Neural crest cell (in vitro differentiated cells): Measurements from ENCODE around the gene GLS. TPM values are rescaled to one million over a fixed set of nuclear protein-coding genes. Genes with fewer than 3 reads are reported as not detected.

Experiments used
- DNase-seq: peaks from one replicate; pipeline ENCODE4 v3.0.0; 2021; ENCODE audit warnings: low read depth, mixed read lengths, low spot score
- H3K27ac Mint-ChIP-seq: one replicate; pipeline ENCODE4 v1.8.0; 2021; ENCODE audit warnings: mild to moderate bottlenecking, mixed read lengths; ENCODE audit not compliant: unreplicated experiment
- H3K27me3 Mint-ChIP-seq: 2 replicates; pipeline ENCODE4 v1.8.0; 2021; ENCODE audit warnings: low read depth, mild to moderate bottlenecking, mixed read lengths
- H3K36me3 Mint-ChIP-seq: 2 replicates; pipeline ENCODE4 v1.8.0; 2021; ENCODE audit warnings: low read depth, mild to moderate bottlenecking, mixed read lengths
- H3K4me1 Mint-ChIP-seq: 2 replicates; pipeline ENCODE4 v1.8.0; 2021; ENCODE audit warnings: mixed read lengths
- H3K4me3 Mint-ChIP-seq: one replicate; pipeline ENCODE4 v1.8.0; 2021; ENCODE audit warnings: mild to moderate bottlenecking, mixed read lengths
- H3K9me3 Mint-ChIP-seq: 2 replicates; pipeline ENCODE4 v1.8.0; 2021; ENCODE audit warnings: mixed read lengths
- CTCF ChIP-seq: fragments of 200-600 bp; sonication (generic); conservative IDR thresholded peaks from 2 replicates; pipeline ENCODE4 v1.5.0; 2021; ENCODE audit warnings: antibody characterized with exemption, mild to moderate bottlenecking
- total RNA-seq: library from RNA; stranded (reverse); gene quantifications from 2 replicates; pipeline ENCODE4 v1.2.1, GENCODE V29; 2021

The GLS gene
- total RNA-seq, 1 donor from 2014 or later: 85.6 TPM

DNA sequence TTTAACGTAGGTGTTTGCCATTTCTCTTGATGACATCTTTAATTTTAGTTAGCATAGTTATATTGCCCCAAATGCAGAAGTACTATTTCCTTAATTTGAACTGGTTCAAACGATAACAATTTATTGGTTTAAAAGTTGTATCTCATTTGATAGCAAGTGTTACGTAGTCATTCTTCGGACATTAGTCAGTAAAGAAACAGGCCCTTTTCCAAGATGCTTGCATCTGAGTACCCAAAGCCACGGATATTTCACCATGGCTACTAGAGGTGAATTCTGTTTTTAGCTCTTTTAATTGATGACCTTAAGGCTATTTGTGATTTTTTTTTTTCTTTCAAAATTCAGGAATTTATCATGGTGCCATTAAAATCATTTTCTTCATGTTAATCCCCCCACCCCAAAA lies 32.1 kb downstream of the GLS start:
- TF ChIP-seq CTCF: no peak
- Mint-ChIP-seq H3K4me3 (no peak overlapping the region), H3K36me3 (peaks cover 18% of the 10 kb centered on the region), H3K4me1 (no peaks in the 10 kb centered on the region), H3K9me3 (no peaks in the 10 kb centered on the region), H3K27me3 (no peaks in the 10 kb centered on the region), H3K27ac (no peak overlapping the region)
- no peak for DNase-seq

DNA sequence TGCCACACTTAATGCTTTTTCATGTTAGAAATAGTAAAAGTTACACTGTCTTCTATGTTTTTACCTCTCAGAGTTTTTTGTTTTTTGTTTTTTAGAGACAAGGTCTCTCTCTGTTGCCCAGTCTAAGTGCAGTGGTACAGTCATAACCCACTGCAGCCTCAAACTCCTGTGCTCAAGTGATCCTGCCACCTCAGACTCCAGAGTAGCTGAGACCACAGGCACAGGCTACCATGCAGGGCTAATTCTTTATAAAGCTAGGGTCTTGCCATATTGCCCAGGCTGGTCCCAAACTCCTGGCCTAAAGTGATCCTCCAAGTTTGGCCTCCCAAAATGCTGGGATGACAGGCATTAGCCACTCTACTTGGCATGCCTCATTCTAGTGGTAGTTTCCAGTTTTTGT lies 33.1 kb downstream of the GLS start:
- Mint-ChIP-seq H3K27me3 (no peaks in the 10 kb centered on the region), H3K9me3 (no peaks in the 10 kb centered on the region), H3K27ac (no peak overlapping the region), H3K4me3 (no peak overlapping the region), H3K4me1 (no peaks in the 10 kb centered on the region), H3K36me3 (peaks cover 20% of the 10 kb centered on the region)
- TF ChIP-seq CTCF: no peak
- DNase-seq: no peak

- Mint-ChIP-seq H3K27ac (no peak overlapping the region), H3K4me3 (no peak overlapping the region), H3K36me3 (peaks cover 20% of the 10 kb centered on the region)
These were observed 36.2 kb downstream of the GLS start for GRCh38 chr2:190916829-190917228.

GRCh38 chr2:190920085-190920484 lies 39.5 kb downstream of the GLS start:
- no peak for DNase-seq
- no peak overlapping the region for H3K4me3 Mint-ChIP-seq
- no peak for TF ChIP-seq CTCF
- H3K4me1 Mint-ChIP-seq: no peaks in the 10 kb centered on the region
- no peaks in the 10 kb centered on the region for H3K9me3 Mint-ChIP-seq
- H3K27ac Mint-ChIP-seq: no peak overlapping the region
- no peaks in the 10 kb centered on the region for H3K27me3 Mint-ChIP-seq
- H3K36me3 Mint-ChIP-seq: peaks cover 32% of the 10 kb centered on the region

More at GRCh38 chr2:190916829-190917228, 36.2 kb downstream of the GLS start:
- no peak for DNase-seq
- H3K9me3 Mint-ChIP-seq: no peaks in the 10 kb centered on the region
- H3K27me3 Mint-ChIP-seq: no peaks in the 10 kb centered on the region
- no peak for TF ChIP-seq CTCF
- H3K4me1 Mint-ChIP-seq: no peaks in the 10 kb centered on the region

- DNase-seq: no peak
- Mint-ChIP-seq H3K4me3 (no peak overlapping the region), H3K27ac (no peak overlapping the region), H3K9me3 (no peaks in the 10 kb centered on the region), H3K4me1 (no peaks in the 10 kb centered on the region), H3K27me3 (no peaks in the 10 kb centered on the region), H3K36me3 (peaks cover 27% of the 10 kb centered on the region)
- no peak for TF ChIP-seq CTCF
These were observed 41.8 kb downstream of the GLS start for GRCh38 chr2:190922376-190922775.

DNA sequence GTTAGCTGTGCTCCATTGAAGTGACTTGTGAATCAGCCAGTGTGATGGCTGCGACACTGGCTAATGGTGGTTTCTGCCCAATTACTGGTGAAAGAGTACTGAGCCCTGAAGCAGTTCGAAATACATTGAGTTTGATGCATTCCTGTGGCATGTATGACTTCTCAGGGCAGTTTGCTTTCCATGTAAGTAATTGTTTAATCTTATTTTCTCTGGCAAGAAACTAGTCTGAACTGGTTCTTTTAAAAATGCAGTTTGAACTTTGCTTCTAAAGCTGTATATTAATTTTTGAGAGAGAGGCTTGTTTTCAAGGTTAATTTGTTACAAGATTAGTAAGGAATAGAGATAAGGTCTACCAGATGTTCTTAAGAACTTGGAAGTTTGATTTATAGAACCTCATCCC lies 46.7 kb downstream of the GLS start:
- Mint-ChIP-seq H3K9me3 (no peaks in the 10 kb centered on the region), H3K27ac (no peak overlapping the region), H3K4me1 (no peaks in the 10 kb centered on the region), H3K27me3 (no peaks in the 10 kb centered on the region), H3K36me3 (peaks cover 26% of the 10 kb centered on the region), H3K4me3 (no peak overlapping the region)
- TF ChIP-seq CTCF: no peak
- DNase-seq: no peak
